IPS-18c (cell line): Measurements from ENCODE around the gene RFLNA.

Source experiments
- H3K4me3 ChIP-seq: 2 replicates; pipeline ENCODE4 v1.7.0; 2013; ENCODE audit warnings: low read depth, mild to moderate bottlenecking, low read length, moderate library complexity; ENCODE audit not compliant: insufficient read depth
- H3K9me3 ChIP-seq: one replicate; pipeline ENCODE4 v1.6.1; 2013; ENCODE audit warnings: mild to moderate bottlenecking, low read length, moderate library complexity; ENCODE audit not compliant: control insufficient read depth, insufficient read depth

RFLNA gene

DNA sequence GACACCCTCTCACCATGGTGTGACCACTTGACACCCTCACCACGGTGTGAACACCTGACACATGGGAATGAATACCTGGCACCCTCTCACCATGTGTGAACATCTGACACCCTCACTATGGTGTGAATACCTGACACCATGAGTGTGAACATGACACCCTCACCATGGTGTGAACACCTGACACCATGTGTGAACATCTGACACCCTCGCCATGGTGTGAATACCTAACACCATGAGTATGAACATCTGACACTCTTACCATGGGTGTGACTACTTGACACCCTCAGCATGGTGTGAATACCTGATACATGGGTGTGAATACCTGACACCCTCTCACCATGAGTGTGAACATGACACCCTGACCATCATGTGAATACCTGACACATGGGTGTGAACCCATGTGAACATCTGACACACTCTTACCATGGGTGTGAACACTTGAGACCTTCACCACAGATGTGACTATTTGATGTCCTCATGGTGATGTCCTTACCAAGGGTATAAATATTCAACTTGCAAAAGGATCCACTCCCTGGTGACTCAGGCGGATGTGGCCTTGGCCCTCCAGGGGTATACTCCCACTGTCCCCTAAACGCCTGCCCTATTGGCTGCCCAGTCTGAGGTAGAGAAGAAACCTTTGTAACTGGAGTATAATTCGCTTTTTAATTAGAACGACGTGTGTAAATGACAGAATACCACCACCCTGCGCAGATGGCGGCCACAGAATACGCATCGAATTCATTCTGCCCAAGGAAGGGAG is 29.1 kb downstream of the RFLNA start:
- peaks cover 10% of the 10 kb centered on the region for H3K9me3 ChIP-seq
- peak overlapping the region; percentile 10; the same call in 1 of the 2 replicates for H3K4me3 ChIP-seq

DNA sequence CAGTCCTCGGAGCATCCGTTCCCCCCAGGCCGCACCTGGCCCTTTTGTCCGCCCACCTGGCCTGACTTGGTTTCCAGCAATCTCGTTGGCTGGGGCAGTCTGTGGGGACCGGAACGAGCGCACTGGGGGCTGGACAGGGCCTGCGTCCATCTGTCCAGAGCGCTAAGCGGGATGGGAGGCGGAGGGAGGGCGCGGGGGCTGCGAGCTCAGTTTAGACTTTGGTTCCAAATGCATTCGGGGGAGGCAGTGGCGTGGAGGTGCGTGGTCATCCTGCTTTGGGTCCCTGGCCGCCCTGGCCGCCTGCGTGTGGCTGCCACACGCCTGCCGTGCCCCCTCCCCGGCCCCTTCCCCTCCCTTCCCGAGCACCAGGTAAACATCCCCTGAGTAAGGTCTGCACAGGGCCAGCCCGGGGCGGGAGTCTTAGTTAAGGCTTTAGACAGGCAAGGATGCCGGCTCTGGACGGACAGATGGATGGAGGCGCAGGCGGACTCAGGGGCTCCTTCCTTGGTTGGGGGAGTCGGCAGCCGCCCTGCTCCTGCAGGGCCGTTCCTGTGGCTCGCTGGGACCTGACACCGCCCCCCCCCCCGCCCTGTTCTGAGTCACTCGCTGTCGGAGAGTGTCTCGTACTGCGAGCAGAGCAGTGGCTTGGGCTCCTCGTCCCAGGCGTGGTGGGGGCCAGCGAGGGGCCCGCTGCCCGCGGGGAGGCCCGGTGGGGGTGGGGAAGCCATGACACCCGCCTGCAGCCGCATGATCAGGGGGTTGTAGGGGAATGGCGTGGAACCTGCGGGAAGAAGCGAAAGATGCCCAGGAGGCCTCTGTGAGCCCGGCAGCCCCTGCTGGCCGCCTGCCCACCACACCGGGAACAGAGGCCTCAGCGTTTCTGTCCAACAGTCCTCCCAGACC is 30.2 kb downstream of the RFLNA start:
- H3K9me3 ChIP-seq: peaks cover 10% of the 10 kb centered on the region
- H3K4me3 ChIP-seq: no peak overlapping the region

DNA sequence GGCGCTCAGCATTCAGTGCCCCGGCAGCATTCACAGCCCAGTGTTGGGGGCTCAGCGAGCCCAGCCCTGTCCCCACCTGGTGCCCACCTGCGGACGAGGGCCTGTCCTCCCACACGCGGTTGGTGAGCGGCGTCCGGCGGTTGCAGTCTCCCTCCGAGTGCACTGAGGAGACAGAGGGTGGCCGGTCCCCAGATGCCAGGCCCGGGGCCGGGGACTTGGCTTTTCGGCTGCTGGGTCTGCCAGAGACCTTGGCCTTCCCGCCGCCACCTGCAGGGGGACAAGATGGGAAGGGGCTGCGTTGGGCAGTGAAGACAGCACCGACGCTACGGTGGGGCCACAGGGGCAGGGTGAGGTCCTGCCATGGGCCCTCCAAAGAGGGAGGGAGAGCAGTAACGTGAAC is 31.2 kb downstream of the RFLNA start:
- H3K9me3 ChIP-seq: peaks cover 10% of the 10 kb centered on the region

DNA sequence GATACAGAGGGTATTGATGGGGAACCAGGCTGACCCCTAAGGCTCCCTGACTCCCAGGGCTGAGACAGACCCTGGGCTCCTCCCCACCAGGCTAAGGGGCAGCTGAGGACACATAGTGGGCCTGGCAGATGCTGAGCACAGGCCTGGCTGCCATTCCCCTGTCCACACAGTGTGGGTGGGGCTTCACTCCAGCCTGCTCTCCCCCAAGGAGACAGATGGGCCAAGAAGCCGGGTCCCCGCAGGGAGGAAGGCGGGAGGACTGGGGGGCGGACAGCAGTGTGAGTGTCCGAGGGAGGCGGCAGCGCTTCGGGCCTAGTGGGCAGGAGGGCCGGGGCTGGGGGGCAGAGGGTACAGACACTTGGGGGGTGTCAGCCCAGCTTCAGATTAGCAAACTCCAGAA is 32.0 kb downstream of the RFLNA start:
- Histone ChIP-seq H3K4me3 (no peak overlapping the region), H3K9me3 (peaks cover 10% of the 10 kb centered on the region)

More for the DNA sequence above, 31.2 kb downstream of the RFLNA start:
- H3K4me3 ChIP-seq: no peak overlapping the region

DNA sequence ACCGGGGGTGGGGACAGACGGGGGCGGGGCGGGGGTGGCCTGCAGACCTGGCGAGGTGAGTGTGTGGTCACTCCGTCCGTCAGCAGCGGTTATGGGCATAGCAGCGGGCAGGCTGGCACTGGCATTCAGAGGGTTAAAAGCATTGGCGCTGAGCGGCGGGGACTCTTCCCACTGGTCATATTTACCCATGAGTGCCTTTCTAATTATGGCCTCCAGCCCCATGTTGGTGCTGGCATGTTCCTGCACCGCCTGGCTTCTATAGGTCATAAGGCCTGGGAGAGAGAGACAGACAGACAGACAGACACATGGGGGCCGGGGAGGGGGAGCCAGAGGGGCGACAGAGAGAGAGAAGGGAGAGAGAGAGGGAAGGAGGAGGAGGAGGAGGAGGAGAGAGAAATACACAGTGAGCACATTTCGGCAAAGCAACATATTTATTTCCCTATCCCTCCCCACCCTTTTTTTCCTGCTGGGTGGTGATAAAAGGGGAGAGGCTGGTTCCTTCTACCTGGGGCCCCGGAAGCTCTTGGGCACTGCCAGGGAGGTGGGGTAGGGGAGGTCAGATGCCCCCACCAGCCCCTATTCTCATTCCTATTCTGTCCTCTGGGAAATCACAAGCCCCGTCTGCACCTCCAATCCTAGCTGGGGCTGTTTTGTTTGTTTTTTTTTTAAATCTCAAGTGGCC is 32.6 kb downstream of the RFLNA start:
- Histone ChIP-seq H3K9me3 (peaks cover 10% of the 10 kb centered on the region), H3K4me3 (no peak overlapping the region)

DNA sequence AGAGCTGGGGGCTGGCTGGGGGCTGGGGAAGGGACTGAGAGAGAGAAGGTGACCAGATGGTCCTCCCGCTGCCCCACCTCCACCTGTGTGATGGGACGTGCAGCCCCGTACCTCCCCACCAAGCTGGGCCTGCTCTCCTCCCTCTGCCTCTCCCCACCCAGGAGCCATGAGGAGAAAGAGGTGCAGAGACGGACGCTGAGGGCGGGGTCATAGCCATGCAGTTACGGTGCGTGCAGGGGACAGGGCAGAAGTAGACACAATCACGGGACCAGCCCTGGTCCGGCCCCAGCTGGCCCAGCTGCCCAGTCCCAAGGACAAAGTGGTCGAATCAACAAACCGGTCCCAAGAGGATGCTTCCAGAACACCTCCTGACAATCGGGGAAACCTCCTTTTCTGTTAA is 33.2 kb downstream of the RFLNA start:
- peaks cover 10% of the 10 kb centered on the region for H3K9me3 ChIP-seq
- no peak overlapping the region for H3K4me3 ChIP-seq

DNA sequence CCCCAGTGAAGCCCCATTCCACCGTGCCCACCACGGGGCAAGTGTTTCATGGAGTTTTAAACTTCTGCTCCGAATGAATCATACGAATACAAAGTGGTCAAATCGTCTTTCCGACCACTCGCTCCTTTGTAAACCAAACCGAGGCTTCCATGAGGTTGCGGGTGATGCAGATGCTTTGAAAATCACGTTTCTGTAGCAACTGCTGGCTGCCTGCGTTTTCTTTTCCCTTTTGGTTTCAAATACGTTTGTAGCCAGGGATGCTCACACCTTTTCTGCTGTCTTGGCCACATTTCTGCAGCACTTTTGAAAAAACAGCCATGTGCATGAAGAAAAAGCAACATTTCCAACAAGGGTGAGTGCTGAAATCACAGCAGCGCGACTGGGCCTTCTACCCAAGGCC is 33.7 kb downstream of the RFLNA start:
- Histone ChIP-seq H3K9me3 (peaks cover 7% of the 10 kb centered on the region), H3K4me3 (no peak overlapping the region)

DNA sequence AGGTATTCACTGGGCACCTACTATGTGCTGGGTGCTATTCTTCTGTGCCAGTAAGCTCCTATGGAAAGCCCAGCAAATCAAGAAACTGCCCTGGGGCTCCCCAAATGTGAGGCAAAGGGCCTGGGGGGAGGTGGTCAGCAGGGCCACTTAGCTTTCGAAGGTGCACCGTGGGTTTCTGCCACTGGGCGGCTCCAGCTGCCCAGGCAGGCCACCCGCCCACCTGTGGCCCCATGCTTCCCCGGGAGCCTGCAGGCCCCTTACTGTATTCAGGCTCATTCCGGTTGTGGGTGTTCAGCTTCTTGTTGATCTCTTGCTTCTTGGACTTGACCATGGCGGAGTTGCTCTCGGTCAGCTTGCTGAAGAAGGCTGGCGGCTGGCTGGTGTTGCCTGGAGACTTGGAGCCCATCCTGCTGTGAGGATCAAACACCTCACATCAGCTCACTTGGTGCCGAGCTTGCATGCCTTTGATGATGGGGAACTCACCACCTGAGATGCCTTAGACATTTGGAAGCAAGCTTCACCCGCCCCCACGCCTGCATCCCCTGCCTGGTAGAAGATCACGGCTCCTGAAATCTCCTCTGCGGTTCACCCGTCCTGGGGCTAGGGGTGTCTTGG is 37.3 kb downstream of the RFLNA start:
- Histone ChIP-seq H3K9me3 (no peaks in the 10 kb centered on the region), H3K4me3 (no peak overlapping the region)

DNA sequence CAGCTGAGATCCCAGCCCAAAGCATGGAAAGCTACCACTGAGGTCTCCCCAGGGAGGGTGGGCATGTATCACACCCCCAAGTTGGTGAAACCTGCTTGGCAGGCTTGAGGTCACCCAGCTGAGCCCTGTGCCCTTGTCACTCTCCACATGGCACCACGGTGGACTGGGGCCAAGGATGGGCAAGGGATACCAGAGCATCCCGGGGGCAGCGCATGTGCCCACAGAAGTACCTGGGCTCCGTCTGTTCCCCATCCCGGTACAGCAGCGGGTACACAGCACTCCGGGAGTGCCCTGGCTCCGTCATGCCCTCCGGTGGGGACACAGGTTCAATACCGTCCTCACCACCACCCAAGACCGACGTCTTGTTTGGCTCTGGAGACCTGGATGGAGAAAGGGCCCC is 38.0 kb downstream of the RFLNA start:
- Histone ChIP-seq H3K9me3 (no peaks in the 10 kb centered on the region), H3K4me3 (no peak overlapping the region)

DNA sequence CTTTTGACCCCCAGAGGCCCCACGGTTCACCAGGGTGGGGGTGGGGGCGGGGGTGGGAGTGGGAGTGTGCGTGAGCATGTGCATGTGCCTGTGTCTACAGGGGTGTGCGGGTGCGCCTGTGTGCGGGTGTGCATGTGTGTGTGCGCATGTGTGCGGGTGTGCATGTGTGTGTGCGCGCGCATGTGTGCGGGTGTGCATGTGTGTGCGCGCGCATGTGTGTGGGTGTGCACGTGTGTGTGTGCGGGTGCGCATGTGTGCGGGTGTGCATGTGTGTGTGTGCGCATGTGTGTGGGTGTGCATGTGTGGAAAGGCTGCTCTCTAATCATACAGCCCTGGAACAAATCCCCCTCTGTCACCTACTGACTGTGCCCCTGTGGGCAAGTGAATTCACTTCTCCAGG is 38.8 kb downstream of the RFLNA start:
- Histone ChIP-seq H3K9me3 (no peaks in the 10 kb centered on the region), H3K4me3 (no peak overlapping the region)

DNA sequence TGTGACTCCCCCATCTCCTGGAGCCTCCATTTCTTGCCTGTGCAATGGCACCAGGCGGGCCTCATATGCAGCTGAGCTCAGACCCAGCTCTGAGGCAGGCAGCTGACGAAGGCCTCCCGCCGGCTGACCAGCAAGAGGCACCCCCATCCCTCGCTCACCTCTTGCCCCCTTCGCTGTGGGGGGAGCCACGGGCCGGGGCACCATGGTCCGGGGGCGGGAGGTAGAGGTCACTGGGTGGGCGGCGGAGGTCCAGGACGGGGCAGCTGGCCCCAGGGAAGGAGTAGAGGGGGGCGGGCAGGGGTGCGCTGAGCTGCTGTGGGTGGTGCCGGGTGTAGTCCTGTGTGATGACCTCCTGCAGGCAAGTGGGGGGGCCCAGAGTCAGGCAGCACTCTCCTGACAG is 39.4 kb downstream of the RFLNA start:
- Histone ChIP-seq H3K9me3 (no peaks in the 10 kb centered on the region), H3K4me3 (no peak overlapping the region)

DNA sequence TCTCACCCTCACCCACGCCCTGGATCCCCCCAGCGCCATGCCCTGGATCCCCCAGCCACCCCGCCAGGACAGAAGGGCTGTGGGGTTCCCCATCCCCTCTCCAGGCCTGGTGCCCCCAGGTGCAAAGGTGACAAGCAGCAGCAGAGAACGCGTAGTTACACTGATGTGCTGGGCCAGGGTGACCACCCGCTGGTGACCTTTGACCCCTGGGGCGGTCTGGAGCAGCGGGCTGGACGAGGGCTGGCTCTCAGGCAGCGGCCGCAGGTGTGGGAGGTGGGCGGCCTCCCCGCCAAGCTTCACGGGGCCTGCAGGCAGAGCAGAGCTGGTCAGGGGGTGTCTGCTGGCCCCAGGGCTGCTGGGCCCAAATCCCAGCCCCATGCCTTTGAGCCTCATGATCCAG is 40.1 kb downstream of the RFLNA start:
- no peak overlapping the region for H3K4me3 ChIP-seq
- no peaks in the 10 kb centered on the region for H3K9me3 ChIP-seq

DNA sequence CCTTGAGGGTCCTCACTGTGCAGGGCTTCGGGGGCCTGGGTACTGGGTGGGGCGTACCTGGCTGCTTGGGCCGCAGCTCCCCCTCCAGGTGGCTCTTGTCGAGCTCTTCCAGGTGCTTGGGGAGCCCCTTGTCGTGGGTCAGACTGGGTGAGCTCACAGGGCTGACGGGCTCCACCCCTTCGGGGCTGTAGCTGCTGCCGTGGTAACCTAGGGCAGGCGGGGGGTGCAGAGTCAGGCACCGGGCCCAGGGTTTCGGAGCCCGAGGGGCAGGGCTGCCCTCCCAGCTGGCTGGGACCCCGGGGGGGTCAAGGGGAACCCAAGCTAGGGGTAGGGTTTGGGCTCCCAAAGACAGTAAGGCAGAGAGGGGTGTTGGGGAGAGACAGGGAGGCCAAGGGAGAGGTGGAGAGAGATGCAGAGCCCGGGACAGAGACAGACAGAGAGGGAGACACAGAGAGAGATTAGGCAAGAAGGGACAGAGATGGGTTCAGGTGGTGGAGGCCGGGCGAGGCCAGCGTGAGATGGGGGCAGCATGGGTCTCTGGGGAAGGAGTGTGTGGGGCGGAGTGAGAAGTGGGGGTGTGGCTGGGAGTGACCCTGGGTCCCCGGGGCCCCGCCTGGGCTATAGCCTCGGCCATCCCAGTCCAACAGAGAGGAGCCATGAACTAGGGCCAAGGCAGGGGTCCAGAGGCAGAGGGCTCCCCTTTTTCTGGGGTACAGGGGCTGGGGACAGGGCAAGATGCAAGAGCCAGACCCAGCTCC is 40.7 kb downstream of the RFLNA start:
- Histone ChIP-seq H3K9me3 (no peaks in the 10 kb centered on the region), H3K4me3 (no peak overlapping the region)

DNA sequence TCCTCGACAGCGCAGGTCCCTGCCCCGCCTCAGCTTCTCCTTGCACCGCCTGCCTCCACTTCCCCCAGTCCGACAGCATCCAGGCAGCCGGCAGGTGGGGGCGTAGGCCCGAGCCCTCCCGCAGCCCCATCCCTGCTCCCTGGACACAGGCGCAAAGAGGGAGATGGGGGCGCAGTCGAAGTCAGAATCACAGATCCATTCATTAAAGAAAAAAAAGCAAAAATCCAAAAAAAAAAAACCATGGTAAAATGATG is 41.2 kb downstream of the RFLNA start:
- Histone ChIP-seq H3K4me3 (no peak overlapping the region), H3K9me3 (no peaks in the 10 kb centered on the region)

DNA sequence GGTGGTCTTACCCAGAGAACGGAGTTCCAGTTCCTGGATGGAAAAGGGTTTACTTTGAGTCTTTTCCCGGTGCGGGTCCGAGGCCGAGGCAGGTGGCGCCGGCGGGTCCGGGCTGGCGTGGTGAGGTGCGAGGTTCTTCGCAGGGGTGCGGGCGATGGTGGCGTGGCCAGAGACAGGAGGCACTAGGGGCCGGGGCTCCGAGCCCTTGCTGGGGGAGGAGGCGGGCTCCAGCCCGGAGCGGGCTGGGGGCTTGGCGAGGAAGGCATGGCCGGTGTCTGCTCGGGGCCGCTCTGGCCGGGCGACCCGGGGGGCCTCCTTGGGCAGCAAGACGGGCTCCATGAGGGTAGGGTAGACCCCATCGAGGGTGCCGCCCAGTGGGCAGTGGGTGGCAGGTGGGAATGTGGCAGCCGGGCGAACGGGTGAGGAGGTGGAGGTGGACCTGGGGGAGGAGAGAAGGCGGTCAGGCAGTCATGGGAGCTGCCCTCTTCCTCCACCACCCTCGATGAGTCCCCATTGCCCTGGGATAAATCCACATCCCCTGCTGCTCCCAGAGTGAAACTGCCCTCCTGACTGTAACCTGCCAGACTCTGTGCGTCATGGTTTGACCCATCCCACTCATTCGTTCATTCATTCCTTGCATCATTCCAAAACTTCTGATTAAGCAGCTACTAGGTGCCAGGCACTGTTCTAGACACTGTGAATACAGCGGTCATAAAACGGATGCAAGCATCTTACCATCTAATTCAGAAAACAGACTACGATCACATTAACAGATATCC is 42.0 kb downstream of the RFLNA start:
- Histone ChIP-seq H3K9me3 (no peaks in the 10 kb centered on the region), H3K4me3 (no peak overlapping the region)

DNA sequence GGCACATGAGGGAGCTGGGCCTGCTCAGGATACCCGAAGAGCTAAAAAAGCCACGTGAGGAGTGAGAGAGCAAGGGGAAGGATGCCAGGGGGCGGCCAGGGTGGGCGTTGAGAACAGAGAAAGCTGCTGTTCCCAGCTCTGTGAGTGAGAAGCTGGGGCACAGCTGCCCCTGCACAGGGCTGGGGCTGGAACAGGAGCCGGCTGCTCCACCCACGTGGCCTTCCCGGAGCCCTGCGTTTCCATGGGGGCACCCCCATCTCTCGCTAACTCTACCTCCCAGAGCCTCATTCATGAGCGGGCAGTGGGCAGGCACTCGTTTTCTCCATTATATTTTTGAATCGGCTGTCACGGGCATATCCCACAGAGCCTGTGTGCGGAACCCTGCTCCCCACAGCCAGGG is 42.7 kb downstream of the RFLNA start:
- no peaks in the 10 kb centered on the region for H3K9me3 ChIP-seq
- H3K4me3 ChIP-seq: no peak overlapping the region
